GM13976 (cell line): Measurements from ENCODE around the gene CNTNAP4.

Source experiments
- DNase-seq: peaks from one replicate; pipeline ENCODE4 v3.0.0; 2012; ENCODE audit warnings: low spot score
- CTCF ChIP-seq: IDR thresholded peaks from 2 replicates; pipeline ENCODE4 v1.5.1; 2012; ENCODE audit warnings: borderline replicate concordance, mild to moderate bottlenecking; ENCODE audit not compliant: insufficient read depth; ENCODE audit errors: extremely low read depth, missing control alignments, control extremely low read depth
- in situ Hi-C: fragments of 300-500 bp; cut with MboI; formaldehyde crosslinking; loops from one replicate; pipeline ENCODE4 v1.12.0; 2022; ENCODE audit warnings: low sequenced_read_pairs, mixed read lengths, inconsistent platforms; ENCODE audit not compliant: unreplicated experiment

Gene CNTNAP4

DNA sequence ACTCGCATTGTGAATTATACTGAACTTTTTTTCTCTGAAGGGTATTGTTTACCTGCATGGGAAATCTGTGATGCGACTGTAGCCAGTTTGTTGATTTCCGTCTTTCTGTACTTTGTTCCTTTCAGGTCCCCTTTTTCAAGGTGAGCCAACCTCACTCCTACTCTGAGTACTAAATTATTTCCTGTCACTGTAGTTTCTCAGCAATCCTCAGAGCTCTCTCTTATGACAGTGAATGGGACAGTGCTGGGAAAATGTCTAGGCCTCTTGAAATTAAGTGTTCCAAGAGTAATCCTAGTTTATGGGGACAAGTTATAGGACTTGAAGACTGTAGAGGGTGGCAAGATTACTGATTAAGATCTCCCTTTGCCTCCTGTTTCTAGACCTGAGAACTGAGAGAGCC lies 167.6 kb downstream of the CNTNAP4 start:
- in situ Hi-C loops = no loop called here
- DNase-seq = no peak
- TF ChIP-seq CTCF = no peak

DNA sequence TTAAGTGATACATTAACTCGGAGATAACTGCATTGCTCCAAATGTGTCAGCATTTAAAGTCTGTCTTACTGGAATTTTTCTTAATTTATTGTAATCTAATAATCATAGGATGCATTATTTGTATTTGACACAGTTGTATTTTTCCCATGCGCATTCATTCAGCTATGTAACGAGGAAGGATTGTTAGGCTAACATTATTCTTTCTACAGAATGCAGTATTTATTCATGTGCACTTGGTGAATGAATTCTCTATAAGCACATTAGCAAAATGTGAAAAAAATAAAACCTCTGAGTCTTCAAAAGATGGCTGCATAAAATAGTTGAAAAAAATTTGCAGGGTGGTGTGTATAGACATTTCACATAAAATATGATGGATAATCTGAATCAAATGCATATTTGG lies 168.6 kb downstream of the CNTNAP4 start:
- TF ChIP-seq CTCF = no peak
- no peak for DNase-seq
- in situ Hi-C loops = no loop called here

DNA sequence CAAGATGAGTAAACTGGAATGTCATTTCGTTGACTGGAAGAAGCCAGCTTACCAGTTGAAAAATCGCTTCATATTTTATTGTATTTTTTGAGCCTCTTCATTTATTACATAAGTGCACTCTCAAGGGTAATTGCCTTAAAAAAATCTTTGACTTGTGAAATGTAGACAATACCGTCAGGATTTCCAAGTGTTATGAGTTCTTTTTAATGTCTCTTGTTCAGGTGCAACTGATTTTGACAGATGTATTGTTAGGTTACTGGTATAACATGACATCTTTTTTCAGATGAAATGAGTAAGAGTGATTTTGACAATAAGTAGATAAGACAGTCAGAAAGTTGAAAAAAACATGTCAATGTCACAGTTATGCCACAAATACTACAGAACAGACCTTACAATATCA lies 169.1 kb downstream of the CNTNAP4 start:
- TF ChIP-seq CTCF = no peak
- in situ Hi-C loops = no loop called here
- no peak for DNase-seq

GRCh38 chr16:76450890-76451289 lies 173.7 kb downstream of the CNTNAP4 start:
- in situ Hi-C loops = no loop called here
- DNase-seq = no peak
- no peak for TF ChIP-seq CTCF

DNA sequence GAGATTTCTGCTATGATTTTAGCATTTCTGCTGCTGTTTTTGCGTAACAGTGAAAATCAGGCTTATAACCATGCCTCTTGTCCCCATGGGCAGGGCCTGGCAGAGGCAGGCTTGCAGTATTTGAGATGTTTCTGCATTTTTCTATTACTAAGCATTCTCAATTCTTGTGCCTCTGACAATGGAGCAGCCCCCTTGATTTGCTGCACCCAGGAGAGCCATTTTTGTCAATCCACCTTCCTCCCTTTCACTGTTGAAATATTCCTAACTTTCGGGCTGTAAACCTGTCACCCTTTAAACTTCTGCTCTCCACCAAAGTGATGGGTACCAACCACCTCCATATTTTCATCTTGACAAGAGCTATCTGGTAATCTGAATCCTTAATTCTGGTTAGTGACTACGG lies 178.1 kb downstream of the CNTNAP4 start:
- DNase-seq = no peak
- in situ Hi-C loops = no loop called here
- no peak for TF ChIP-seq CTCF

GRCh38 chr16:76456016-76456415 lies 178.8 kb downstream of the CNTNAP4 start:
- DNase-seq = no peak
- no peak for TF ChIP-seq CTCF
- in situ Hi-C loops = no loop called here

DNA sequence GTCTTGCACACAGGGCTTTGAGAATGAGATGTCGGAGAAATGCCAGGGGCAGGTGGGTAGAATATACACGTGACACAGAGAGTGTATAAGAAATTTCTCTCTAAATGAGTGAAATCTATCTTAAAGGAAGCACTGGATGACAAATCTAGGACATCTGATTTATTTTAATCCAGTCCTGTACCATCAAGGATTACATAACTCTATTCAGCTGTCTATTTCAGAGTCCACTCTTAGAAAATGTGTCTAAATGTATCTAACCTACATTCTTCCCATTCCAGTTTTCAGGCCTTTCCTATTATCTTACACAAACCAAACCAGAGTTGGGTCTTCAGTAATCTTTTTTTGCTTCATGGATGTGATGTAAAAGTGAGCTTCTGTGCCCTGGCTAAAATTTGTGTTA lies 181.9 kb downstream of the CNTNAP4 start:
- DNase-seq = no peak
- TF ChIP-seq CTCF = no peak
- in situ Hi-C loops = no loop called here
